ENCODE measurements around the gene CAMKV. TPM values are rescaled to one million over a fixed set of nuclear protein-coding genes. Genes with fewer than 3 reads are reported as not detected.

CAMKV gene
- total RNA-seq, 1 donor from 2014 or later: 12.1 TPM

DNA sequence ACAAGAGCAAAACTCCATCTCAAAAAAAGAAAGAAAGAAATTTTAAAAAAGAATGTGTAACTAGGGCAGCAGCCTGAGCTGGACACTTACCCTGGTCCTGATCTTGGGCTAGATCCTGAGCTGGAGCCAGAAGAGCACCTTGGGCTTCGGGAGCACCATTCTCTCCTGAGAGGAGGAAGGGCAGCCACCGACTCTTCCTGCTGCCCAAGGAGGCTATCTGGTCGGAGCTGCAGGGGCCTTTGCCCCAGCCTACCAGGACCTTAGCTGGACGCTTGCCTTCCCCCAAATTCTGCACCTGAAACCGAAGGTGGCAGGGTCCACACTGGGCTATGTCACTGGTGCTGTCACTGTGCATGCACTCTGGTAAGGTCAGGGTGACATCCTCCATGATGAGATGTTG, 6.9 kb upstream of the CAMKV start:
- peaks cover 25% of the 10 kb centered on the region for H3K4me1 ChIP-seq
- H3K9ac ChIP-seq: no peak overlapping the region
- no peaks in the 10 kb centered on the region for H3K9me3 ChIP-seq (ENCODE audit: low read depth)
- DNase-seq (ENCODE audit: low spot score): no peak
- no peaks in the 10 kb centered on the region for H3K9me3 Mint-ChIP-seq
- H3K27ac ChIP-seq: no peak overlapping the region
- no peaks in the 10 kb centered on the region for H3K36me3 ChIP-seq
- TF ChIP-seq CTCF (IDR thresholded peaks at IDR 0.05) (no peak), EZH2 (IDR thresholded peaks at IDR 0.05) (no peak), EZH2phosphoT487 (IDR thresholded peaks at IDR 0.05) (no peak)
- no peak overlapping the region for H2AFZ ChIP-seq (replicated peaks)
- H3F3A ChIP-seq (ENCODE audit: low read depth): peaks cover 12% of the 10 kb centered on the region
- no peaks in the 10 kb centered on the region for H4K20me1 ChIP-seq (ENCODE audit: low read depth)
- peaks cover 7% of the 10 kb centered on the region for H3K27me3 Mint-ChIP-seq (ENCODE audit: insufficient read depth, low read depth)
- no peak overlapping the region for H3K27ac Mint-ChIP-seq
- H3K4me1 Mint-ChIP-seq: peaks cover 37% of the 10 kb centered on the region
- H3K36me3 Mint-ChIP-seq: no peaks in the 10 kb centered on the region
- H3K4me3 ChIP-seq: no peak overlapping the region
- peaks cover under 1% of the 10 kb centered on the region for H3K27me3 ChIP-seq
- H3K4me3 Mint-ChIP-seq: no peak overlapping the region
- H3K4me2 ChIP-seq: no peak overlapping the region
- no peaks in the 10 kb centered on the region for H3K79me2 ChIP-seq (ENCODE audit: low read depth)

- DNase-seq (ENCODE audit: low spot score): no peak
- Histone ChIP-seq H4K20me1 (ENCODE audit: low read depth) (peaks cover 5% of the 10 kb centered on the region), H3K9me3 (ENCODE audit: low read depth) (no peaks in the 10 kb centered on the region), H3K79me2 (ENCODE audit: low read depth) (no peaks in the 10 kb centered on the region), H3K4me3 (no peak overlapping the region), H3K27ac (no peak overlapping the region), H3F3A (ENCODE audit: low read depth) (no peaks in the 10 kb centered on the region), H3K9ac (no peak overlapping the region), H3K4me2 (no peak overlapping the region), H3K4me1 (peaks cover 4% of the 10 kb centered on the region), H2AFZ (replicated peaks) (no peak overlapping the region), H3K36me3 (no peaks in the 10 kb centered on the region), H3K27me3 (peaks cover 27% of the 10 kb centered on the region)
- Mint-ChIP-seq H3K4me1 (peaks cover 29% of the 10 kb centered on the region), H3K27me3 (ENCODE audit: insufficient read depth, low read depth) (peaks cover 10% of the 10 kb centered on the region), H3K9me3 (no peaks in the 10 kb centered on the region), H3K27ac (no peak overlapping the region), H3K4me3 (no peak overlapping the region), H3K36me3 (no peaks in the 10 kb centered on the region)
- TF ChIP-seq EZH2 (IDR thresholded peaks at IDR 0.05) (no peak), EZH2phosphoT487 (IDR thresholded peaks at IDR 0.05) (no peak), CTCF (IDR thresholded peaks at IDR 0.05) (no peak)
Measured at GRCh38 chr3:49873623-49874022, 3.9 kb upstream of the CAMKV start.

GRCh38 chr3:49872801-49873281, 3.1 kb upstream of the CAMKV start:
- H3K79me2 ChIP-seq (ENCODE audit: low read depth): no peaks in the 10 kb centered on the region
- Mint-ChIP-seq H3K36me3 (no peaks in the 10 kb centered on the region), H3K4me3 (peak overlapping the region; percentile 46), H3K27me3 (ENCODE audit: insufficient read depth, low read depth) (peaks cover 7% of the 10 kb centered on the region), H3K4me1 (peaks cover 34% of the 10 kb centered on the region), H3K27ac (peak overlapping the region; percentile 33), H3K9me3 (no peaks in the 10 kb centered on the region)
- H2AFZ ChIP-seq (replicated peaks): no peak overlapping the region
- TF ChIP-seq CTCF (IDR thresholded peaks at IDR 0.05): no peak
- TF ChIP-seq EZH2 (IDR thresholded peaks at IDR 0.05): no peak
- no peak for TF ChIP-seq EZH2phosphoT487 (IDR thresholded peaks at IDR 0.05)
- peaks cover 11% of the 10 kb centered on the region for H3K4me1 ChIP-seq
- peaks cover 27% of the 10 kb centered on the region for H3K27me3 ChIP-seq
- no peak for DNase-seq (ENCODE audit: low spot score)
- peaks cover 13% of the 10 kb centered on the region for H4K20me1 ChIP-seq (ENCODE audit: low read depth)
- H3K27ac ChIP-seq: no peak overlapping the region
- H3K4me3 ChIP-seq: no peak overlapping the region
- H3K9ac ChIP-seq: no peak overlapping the region
- no peak overlapping the region for H3K4me2 ChIP-seq
- peaks cover 7% of the 10 kb centered on the region for H3F3A ChIP-seq (ENCODE audit: low read depth)
- H3K9me3 ChIP-seq (ENCODE audit: low read depth): no peaks in the 10 kb centered on the region
- no peaks in the 10 kb centered on the region for H3K36me3 ChIP-seq
